ENCODE measurements around the gene MED15. TPM values are rescaled to one million over a fixed set of nuclear protein-coding genes. Genes with fewer than 3 reads are reported as not detected.
A peak's percentile ranks its signal among the peaks of the same experiment; 100 is the strongest.

MED15 gene
- total RNA-seq, 1 donor from 2014 or later: 16.7 TPM

DNA sequence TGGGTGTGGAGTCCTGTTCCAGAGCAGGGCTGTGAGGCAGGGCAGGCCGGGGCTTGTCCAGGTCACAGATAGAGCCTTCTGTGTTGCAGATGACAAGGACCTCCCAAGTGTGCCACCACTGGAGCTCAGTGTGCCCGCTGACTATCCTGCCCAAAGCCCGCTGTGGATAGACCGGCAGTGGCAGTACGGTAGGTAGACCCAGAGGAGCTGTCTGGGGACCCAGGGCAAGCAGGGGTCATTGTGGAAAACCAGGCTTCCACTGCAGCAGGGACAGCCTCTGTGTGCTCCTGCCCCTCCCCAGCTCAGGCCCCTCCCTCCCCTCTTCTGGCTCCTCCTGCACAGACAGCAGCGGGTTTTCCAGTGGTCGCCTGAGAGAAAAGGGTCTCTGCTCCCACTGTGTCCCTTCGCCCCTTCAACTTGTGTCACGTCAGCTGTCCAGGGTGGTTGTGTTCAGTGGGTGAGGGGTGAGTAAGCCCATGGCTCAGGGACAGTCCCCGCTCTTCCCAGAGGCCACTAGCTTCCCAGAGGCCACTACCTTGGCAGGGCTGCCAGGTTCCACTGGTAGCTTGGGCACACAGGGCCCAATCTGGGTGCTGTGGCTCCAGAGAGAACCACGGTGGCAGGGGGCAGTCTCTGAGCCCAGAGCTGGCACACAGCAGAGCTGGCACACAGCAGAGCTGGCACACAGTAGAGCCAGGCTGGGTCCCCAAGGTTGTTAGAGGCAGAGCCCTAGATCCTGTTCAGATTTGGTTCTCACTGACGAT, 78.4 kb downstream of the MED15 start:
- H3K27me3 ChIP-seq (ENCODE audit: control insufficient read depth in 3 of 3, insufficient read depth in 3 of 3, low read length in 3 of 3): no peaks in the 10 kb centered on the region
- H3K27ac ChIP-seq (ENCODE audit: low read depth, low read length): no peak overlapping the region
- H3K9ac ChIP-seq (ENCODE audit: low read depth in 1 of 3, low read length in 3 of 3): no peak overlapping the region
- no peak overlapping the region for H3K4me3 ChIP-seq (ENCODE audit: low read length in 3 of 3)
- H3K4me1 ChIP-seq (ENCODE audit: control insufficient read depth in 3 of 3, insufficient read depth in 3 of 3, low read length in 3 of 3): no peaks in the 10 kb centered on the region
- peaks cover 48 to 59% (median 48%) of the 10 kb centered on the region in 3 donors for H3K36me3 ChIP-seq (ENCODE audit: control insufficient read depth in 3 of 3, insufficient read depth in 3 of 3, low read length in 3 of 3)
- H3K9me3 ChIP-seq (ENCODE audit: control insufficient read depth in 3 of 3, low read length in 3 of 3): no peaks in the 10 kb centered on the region

DNA sequence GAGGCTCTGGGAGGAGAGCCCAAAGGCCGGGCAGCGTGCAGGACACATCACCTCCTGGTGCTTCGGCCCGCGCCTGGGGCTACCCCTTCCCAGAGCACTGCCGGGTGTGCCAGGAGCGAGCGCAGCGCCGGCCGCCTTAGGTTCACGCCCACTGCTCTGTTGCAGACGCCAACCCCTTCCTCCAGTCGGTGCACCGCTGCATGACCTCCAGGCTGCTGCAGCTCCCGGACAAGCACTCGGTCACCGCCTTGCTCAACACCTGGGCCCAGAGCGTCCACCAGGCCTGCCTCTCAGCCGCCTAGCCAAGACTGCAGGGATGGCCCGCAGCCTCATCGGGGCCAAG, 79.0 kb downstream of the MED15 start:
- H3K9ac ChIP-seq (ENCODE audit: low read depth in 1 of 3, low read length in 3 of 3): no peak overlapping the region
- no peak overlapping the region for H3K4me3 ChIP-seq (ENCODE audit: low read length in 3 of 3)
- H3K9me3 ChIP-seq (ENCODE audit: control insufficient read depth in 3 of 3, low read length in 3 of 3): no peaks in the 10 kb centered on the region
- peaks cover 46 to 53% (median 48%) of the 10 kb centered on the region in 3 donors for H3K36me3 ChIP-seq (ENCODE audit: control insufficient read depth in 3 of 3, insufficient read depth in 3 of 3, low read length in 3 of 3)
- no peaks in the 10 kb centered on the region for H3K27me3 ChIP-seq (ENCODE audit: control insufficient read depth in 3 of 3, insufficient read depth in 3 of 3, low read length in 3 of 3)
- H3K4me1 ChIP-seq (ENCODE audit: control insufficient read depth in 3 of 3, insufficient read depth in 3 of 3, low read length in 3 of 3): no peaks in the 10 kb centered on the region
- no peak overlapping the region for H3K27ac ChIP-seq (ENCODE audit: low read depth, low read length)

DNA sequence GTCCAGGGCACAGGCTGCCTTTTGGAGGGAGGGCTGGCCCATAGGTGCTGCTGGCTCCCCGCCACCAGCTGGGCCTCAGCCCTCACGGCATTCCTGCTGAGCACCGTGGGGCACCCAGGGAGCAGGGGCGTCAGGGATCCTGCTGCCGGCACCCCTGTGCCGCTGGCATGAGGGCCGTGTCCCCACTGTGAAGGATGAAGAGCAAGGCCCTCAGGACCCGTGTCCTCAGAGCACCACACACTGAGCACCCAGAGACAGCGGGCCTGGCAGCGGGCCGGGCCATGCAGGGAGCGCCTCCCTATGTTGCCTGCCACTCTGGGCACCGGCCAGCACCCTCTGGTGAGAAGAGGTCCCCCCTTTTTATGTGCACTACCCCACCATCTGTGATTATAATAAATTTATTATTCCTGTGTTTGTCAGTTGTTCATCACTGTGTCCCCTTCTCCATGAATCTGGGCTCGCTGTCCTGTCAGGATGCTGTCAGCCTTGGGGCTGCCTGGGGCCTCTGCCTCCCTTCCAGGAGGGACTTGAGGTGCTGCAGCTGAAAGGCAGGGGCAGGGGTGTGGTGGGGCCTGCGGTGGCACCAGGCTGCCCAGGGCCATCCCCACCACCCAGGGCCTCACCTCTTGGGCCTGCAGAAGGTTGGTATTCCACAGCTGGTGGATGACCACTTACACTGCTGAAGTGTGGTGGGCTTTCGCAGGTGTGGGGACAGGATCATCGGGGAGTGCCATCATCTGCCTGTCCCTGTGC, 80.0 kb downstream of the MED15 start:
- Histone ChIP-seq H3K27ac (ENCODE audit: low read depth, low read length) (no peak overlapping the region), H3K36me3 (ENCODE audit: control insufficient read depth in 3 of 3, insufficient read depth in 3 of 3, low read length in 3 of 3) (peaks cover 43 to 48% (median 46%) of the 10 kb centered on the region in 3 donors), H3K9ac (ENCODE audit: low read depth in 1 of 3, low read length in 3 of 3) (no peak overlapping the region), H3K4me1 (ENCODE audit: control insufficient read depth in 3 of 3, insufficient read depth in 3 of 3, low read length in 3 of 3) (no peaks in the 10 kb centered on the region), H3K4me3 (ENCODE audit: low read length in 3 of 3) (no peak overlapping the region), H3K9me3 (ENCODE audit: control insufficient read depth in 3 of 3, low read length in 3 of 3) (no peaks in the 10 kb centered on the region), H3K27me3 (ENCODE audit: control insufficient read depth in 3 of 3, insufficient read depth in 3 of 3, low read length in 3 of 3) (no peaks in the 10 kb centered on the region)

DNA sequence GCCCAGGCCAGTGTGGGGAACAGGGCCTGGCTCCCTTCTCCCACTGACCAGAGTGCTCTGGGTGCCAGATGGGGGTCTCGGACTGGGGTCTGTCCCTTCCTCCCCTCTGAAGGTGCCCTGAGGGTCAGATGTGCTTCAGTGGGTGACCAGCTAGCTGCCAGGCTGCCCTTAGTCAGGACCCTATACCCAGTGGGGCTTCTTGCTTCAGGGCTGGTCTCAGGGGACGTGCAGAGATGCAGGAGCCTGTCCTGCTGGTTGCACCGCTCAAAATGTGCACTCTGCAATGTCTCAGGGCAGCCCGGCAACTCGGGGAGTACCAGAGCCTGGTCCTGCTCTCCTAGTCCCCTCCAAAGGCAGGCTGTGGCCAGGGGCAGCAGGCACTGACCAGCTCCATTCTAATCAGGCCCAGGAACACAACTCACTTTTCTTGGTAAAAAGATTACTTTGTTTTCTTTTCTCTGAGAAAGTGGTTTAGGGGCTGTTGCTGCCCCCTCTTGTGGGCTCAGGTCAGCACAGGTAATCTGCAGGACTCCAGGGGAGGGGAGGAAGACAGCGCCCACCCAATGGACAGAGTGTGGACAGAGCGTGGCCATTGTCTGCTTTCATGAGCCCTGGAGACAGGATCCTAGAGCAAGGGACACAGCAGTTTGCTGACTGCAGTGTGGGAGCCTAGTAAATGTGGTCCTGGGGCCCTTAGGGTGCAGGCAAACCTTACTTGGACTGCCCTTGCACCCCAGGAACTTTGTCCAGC, 80.9 kb downstream of the MED15 start:
- no peak overlapping the region for H3K9ac ChIP-seq (ENCODE audit: low read depth in 1 of 3, low read length in 3 of 3)
- no peaks in the 10 kb centered on the region for H3K4me1 ChIP-seq (ENCODE audit: control insufficient read depth in 3 of 3, insufficient read depth in 3 of 3, low read length in 3 of 3)
- peaks cover 36 to 43% (median 39%) of the 10 kb centered on the region in 3 donors for H3K36me3 ChIP-seq (ENCODE audit: control insufficient read depth in 3 of 3, insufficient read depth in 3 of 3, low read length in 3 of 3)
- H3K9me3 ChIP-seq (ENCODE audit: control insufficient read depth in 3 of 3, low read length in 3 of 3): no peaks in the 10 kb centered on the region
- H3K27ac ChIP-seq (ENCODE audit: low read depth, low read length): no peak overlapping the region
- H3K4me3 ChIP-seq (ENCODE audit: low read length in 3 of 3): no peak overlapping the region
- no peaks in the 10 kb centered on the region for H3K27me3 ChIP-seq (ENCODE audit: control insufficient read depth in 3 of 3, insufficient read depth in 3 of 3, low read length in 3 of 3)

DNA sequence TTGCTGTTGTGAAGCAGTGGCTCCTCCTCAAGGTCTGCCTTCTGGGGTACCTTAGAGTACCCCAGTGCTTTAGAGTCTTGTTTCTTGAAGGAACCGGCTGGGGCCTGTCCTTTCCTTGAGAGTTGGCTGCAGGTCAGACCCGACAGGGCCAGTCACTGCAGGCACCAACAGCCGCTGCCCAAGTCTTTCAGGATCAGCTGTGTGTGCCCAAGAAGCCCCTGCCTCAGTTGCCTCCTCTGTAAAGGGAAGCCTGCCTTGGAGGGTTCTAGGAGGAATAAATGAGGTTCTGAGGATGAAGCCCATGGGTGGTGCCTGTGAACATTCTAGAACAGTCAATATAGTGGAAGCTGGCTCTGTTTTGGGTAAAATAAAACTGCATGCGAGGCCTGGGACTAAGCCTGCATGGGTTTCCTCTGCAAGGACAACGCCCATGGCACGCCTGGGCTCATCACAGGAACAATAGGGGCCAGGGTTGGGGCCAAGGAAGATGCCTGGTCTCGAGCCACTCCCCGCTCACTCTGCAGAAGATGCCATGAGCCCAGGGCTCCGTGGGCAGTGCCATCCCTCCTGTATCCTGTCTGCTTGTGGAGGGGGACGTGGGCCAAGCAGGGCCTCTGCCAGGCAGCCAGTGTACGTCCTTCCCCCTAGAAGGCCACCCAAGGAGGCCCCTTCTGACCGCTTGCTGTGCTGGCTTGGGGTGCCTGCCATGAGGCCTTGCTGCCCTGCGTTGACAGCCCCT, 81.6 kb downstream of the MED15 start:
- H3K27me3 ChIP-seq (ENCODE audit: control insufficient read depth in 3 of 3, insufficient read depth in 3 of 3, low read length in 3 of 3): no peaks in the 10 kb centered on the region
- peak overlapping the region in 1 of 3 donors; percentile 8 for H3K9ac ChIP-seq (ENCODE audit: low read depth in 1 of 3, low read length in 3 of 3)
- H3K27ac ChIP-seq (ENCODE audit: low read depth, low read length): no peak overlapping the region
- no peak overlapping the region for H3K4me3 ChIP-seq (ENCODE audit: low read length in 3 of 3)
- H3K4me1 ChIP-seq (ENCODE audit: control insufficient read depth in 3 of 3, insufficient read depth in 3 of 3, low read length in 3 of 3): no peaks in the 10 kb centered on the region
- H3K9me3 ChIP-seq (ENCODE audit: control insufficient read depth in 3 of 3, low read length in 3 of 3): no peaks in the 10 kb centered on the region
- H3K36me3 ChIP-seq (ENCODE audit: control insufficient read depth in 3 of 3, insufficient read depth in 3 of 3, low read length in 3 of 3): peaks cover 29 to 35% (median 31%) of the 10 kb centered on the region in 3 donors

DNA sequence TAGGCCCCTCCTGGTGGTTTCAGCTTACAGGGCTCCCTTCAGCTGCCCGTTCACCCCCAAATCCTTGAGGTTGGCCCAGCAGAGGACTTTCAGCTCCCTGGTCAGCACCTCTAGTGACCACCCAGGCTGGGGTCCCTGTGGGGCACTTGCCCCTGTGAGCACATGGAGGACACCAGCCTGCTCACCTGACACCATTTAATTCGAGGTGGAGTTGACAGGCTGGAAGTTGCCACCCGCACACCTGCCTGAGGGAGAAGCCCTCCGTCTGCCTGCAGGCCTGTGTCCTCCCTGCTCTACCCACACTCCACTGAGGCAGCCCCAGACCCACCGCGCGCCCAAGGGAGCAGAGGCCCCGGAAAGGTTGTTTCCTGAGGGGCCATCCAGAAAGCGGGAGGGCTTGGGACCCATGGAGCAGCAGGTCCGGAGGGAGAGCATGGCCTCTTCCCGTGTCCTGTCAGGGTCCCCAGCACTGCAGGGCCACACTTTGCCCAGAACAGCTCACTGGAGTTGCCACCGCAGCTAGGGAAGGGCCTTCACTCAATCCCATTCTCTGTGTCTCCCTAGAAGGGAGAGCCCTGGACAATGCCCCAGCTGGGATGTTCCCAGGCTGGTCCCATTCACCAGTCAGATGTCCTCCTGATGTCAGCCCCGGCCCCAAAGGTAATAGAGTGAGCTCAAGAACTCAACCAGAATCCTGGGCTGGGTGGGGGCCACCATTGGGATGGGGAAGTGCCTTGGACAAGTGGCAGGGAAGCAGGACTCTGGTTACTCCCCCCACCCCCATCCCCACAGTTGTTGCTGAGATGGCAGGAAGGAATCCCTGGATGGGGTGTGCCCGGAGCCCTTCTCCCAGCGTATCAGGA, 82.4 kb downstream of the MED15 start:
- Histone ChIP-seq H3K4me1 (ENCODE audit: control insufficient read depth in 3 of 3, insufficient read depth in 3 of 3, low read length in 3 of 3) (no peaks in the 10 kb centered on the region), H3K36me3 (ENCODE audit: control insufficient read depth in 3 of 3, insufficient read depth in 3 of 3, low read length in 3 of 3) (peaks cover 23 to 28% (median 23%) of the 10 kb centered on the region in 3 donors), H3K4me3 (ENCODE audit: low read length in 3 of 3) (no peak overlapping the region), H3K9me3 (ENCODE audit: control insufficient read depth in 3 of 3, low read length in 3 of 3) (no peaks in the 10 kb centered on the region), H3K9ac (ENCODE audit: low read depth in 1 of 3, low read length in 3 of 3) (no peak overlapping the region), H3K27ac (ENCODE audit: low read depth, low read length) (no peak overlapping the region), H3K27me3 (ENCODE audit: control insufficient read depth in 3 of 3, insufficient read depth in 3 of 3, low read length in 3 of 3) (no peaks in the 10 kb centered on the region)

DNA sequence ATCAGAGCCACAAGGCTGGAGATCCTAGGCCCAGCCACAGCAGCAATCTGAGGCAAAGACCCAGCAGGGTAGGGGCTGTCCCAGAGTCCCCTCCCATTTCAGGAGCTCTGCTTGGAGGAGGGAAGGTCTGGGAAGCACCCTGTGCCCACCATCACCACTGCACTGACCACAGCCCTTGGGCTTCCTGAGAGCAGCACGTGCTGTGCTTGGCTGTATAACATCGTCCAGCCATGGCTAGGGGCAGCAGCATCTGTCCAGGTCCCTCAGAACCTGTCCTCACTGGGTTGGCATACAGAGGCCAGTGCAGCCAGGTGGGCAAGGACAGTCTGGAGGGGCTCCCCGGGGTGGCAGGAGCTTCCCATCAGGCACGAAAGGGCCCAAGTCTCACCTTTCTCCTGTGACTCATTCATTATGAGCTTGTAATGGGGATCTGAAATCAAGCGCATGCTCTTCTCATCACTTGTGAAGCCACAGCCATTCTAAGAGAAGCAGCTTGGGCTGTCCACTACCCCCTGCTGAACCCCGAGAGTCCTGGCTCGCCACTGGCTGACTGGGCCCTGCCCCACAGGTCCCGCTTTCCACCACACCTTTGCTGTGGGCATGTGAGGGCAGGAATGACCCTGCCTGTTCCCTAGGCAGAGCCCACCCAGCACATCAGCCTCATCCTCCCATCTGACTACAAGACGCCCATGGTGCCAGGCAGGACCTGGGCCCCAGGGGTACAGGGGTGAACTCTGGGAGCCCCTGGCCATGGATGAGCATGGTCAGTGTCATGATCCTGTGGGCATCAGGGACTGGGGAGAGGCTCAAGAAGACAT, 83.3 kb downstream of the MED15 start:
- Histone ChIP-seq H3K4me3 (ENCODE audit: low read length in 3 of 3) (no peak overlapping the region), H3K36me3 (ENCODE audit: control insufficient read depth in 3 of 3, insufficient read depth in 3 of 3, low read length in 3 of 3) (peaks cover 15 to 19% (median 15%) of the 10 kb centered on the region in 3 donors), H3K4me1 (ENCODE audit: control insufficient read depth in 3 of 3, insufficient read depth in 3 of 3, low read length in 3 of 3) (no peaks in the 10 kb centered on the region)

DNA sequence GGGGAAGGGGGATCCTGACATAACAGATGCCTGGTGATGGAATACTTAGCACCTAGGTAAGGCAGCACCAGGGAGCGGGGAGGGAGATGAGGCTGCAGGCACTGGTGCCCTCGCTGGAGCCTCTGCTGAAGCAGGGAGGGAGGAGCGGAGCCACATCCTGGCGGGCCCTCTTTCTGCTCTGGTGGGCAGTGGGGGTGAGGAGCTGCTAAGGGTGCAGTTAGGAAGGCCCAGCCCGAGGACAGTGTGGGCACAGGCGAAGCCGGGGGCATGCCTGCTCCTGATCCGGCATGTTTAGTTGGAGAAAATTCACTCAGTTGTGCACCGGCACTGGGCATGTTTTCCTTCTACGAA, 83.9 kb downstream of the MED15 start:
- H3K36me3 ChIP-seq (ENCODE audit: control insufficient read depth in 3 of 3, insufficient read depth in 3 of 3, low read length in 3 of 3): peaks cover 9 to 13% (median 10%) of the 10 kb centered on the region in 3 donors
- no peak overlapping the region for H3K27ac ChIP-seq (ENCODE audit: low read depth, low read length)
- no peak overlapping the region for H3K4me3 ChIP-seq (ENCODE audit: low read length in 3 of 3)
- H3K27me3 ChIP-seq (ENCODE audit: control insufficient read depth in 3 of 3, insufficient read depth in 3 of 3, low read length in 3 of 3): no peaks in the 10 kb centered on the region
- no peak overlapping the region for H3K9ac ChIP-seq (ENCODE audit: low read depth in 1 of 3, low read length in 3 of 3)
- no peaks in the 10 kb centered on the region for H3K9me3 ChIP-seq (ENCODE audit: control insufficient read depth in 3 of 3, low read length in 3 of 3)
- no peaks in the 10 kb centered on the region for H3K4me1 ChIP-seq (ENCODE audit: control insufficient read depth in 3 of 3, insufficient read depth in 3 of 3, low read length in 3 of 3)

More for the DNA sequence above, 83.3 kb downstream of the MED15 start:
- H3K9ac ChIP-seq (ENCODE audit: low read depth in 1 of 3, low read length in 3 of 3): no peak overlapping the region
- H3K27ac ChIP-seq (ENCODE audit: low read depth, low read length): no peak overlapping the region
- H3K9me3 ChIP-seq (ENCODE audit: control insufficient read depth in 3 of 3, low read length in 3 of 3): no peaks in the 10 kb centered on the region
- no peaks in the 10 kb centered on the region for H3K27me3 ChIP-seq (ENCODE audit: control insufficient read depth in 3 of 3, insufficient read depth in 3 of 3, low read length in 3 of 3)

Data from skeletal muscle tissue (tissue), 4 donors.